HUES64 (cell line): ENCODE data around the gene IGSF21.

Source experiments
- H3K27ac ChIP-seq: 2 replicates; pipeline ENCODE4 v1.7.0; 2013; ENCODE audit warnings: low read depth, low read length, inconsistent platforms
- H3K27me3 ChIP-seq: 2 replicates; pipeline ENCODE4 v1.6.1; 2013; ENCODE audit warnings: mild to moderate bottlenecking, low read length; ENCODE audit not compliant: insufficient read depth
- H3K36me3 ChIP-seq: 2 replicates; pipeline ENCODE4 v1.6.1; 2013; ENCODE audit warnings: mild to moderate bottlenecking, low read length; ENCODE audit not compliant: insufficient read depth
- H3K4me1 ChIP-seq: 2 replicates; pipeline ENCODE4 v1.6.1; 2013; ENCODE audit warnings: mild to moderate bottlenecking, low read length, moderate library complexity; ENCODE audit not compliant: insufficient read depth
- H3K4me3 ChIP-seq: 2 replicates; pipeline ENCODE4 v1.5.1; 2013; ENCODE audit warnings: mild to moderate bottlenecking, low read length, moderate library complexity
- H3K9ac ChIP-seq: 2 replicates; pipeline ENCODE4 v1.6.1; 2013; ENCODE audit warnings: mild to moderate bottlenecking, low read depth, low read length
- H3K9me3 ChIP-seq: 2 replicates; pipeline ENCODE4 v1.6.1; 2013; ENCODE audit warnings: low read depth, low read length; ENCODE audit not compliant: insufficient read depth
- WGBS: fragments of 150-250, 120-280 bp; methylation state at CpG from one replicate; pipeline ENCODE4 v1.1.7; 2013; ENCODE audit warnings: missing lambda C conversion rate; 5-methylcytosine and 5-hydroxymethylcytosine counted together

IGSF21 gene

GRCh38 chr1:18305182-18305795 is 197.7 kb downstream of the IGSF21 start:
- no peaks in the 10 kb centered on the region for H3K9me3 ChIP-seq
- peaks cover 10% of the 10 kb centered on the region; the same call in 1 of the 2 replicates for H3K4me1 ChIP-seq
- no peak overlapping the region for H3K27ac ChIP-seq
- H3K27me3 ChIP-seq: no peaks in the 10 kb centered on the region
- H3K36me3 ChIP-seq: no peaks in the 10 kb centered on the region
- H3K9ac ChIP-seq: no peak overlapping the region
- 90% methylated on average over 3 of the region's 3 CpGs for WGBS
- no peak overlapping the region for H3K4me3 ChIP-seq

GRCh38 chr1:18307329-18307898 is 199.8 kb downstream of the IGSF21 start:
- H3K27me3 ChIP-seq: no peaks in the 10 kb centered on the region
- no peak overlapping the region for H3K9ac ChIP-seq
- no peaks in the 10 kb centered on the region for H3K9me3 ChIP-seq
- no peaks in the 10 kb centered on the region for H3K36me3 ChIP-seq
- WGBS: 91% methylated on average over 12 of the region's 13 CpGs
- no peak overlapping the region for H3K27ac ChIP-seq
- H3K4me3 ChIP-seq: no peak overlapping the region
- peaks cover 5% of the 10 kb centered on the region; the same call in 1 of the 2 replicates for H3K4me1 ChIP-seq

- Histone ChIP-seq H3K27ac (no peak overlapping the region), H3K36me3 (no peaks in the 10 kb centered on the region), H3K4me3 (no peak overlapping the region), H3K4me1 (no peaks in the 10 kb centered on the region), H3K9ac (no peak overlapping the region), H3K27me3 (no peaks in the 10 kb centered on the region), H3K9me3 (no peaks in the 10 kb centered on the region)
- 84% methylated on average over 10 of the region's 10 CpGs for WGBS
Observed at GRCh38 chr1:18309552-18310155, 202.1 kb downstream of the IGSF21 start.

GRCh38 chr1:18312961-18313360 is 205.4 kb downstream of the IGSF21 start:
- Histone ChIP-seq H3K27me3 (no peaks in the 10 kb centered on the region), H3K4me1 (no peaks in the 10 kb centered on the region), H3K9me3 (no peaks in the 10 kb centered on the region), H3K4me3 (no peak overlapping the region), H3K27ac (no peak overlapping the region), H3K9ac (no peak overlapping the region), H3K36me3 (no peaks in the 10 kb centered on the region)
- WGBS: 94% methylated on average over 10 of the region's 10 CpGs

GRCh38 chr1:18313523-18313922 is 205.9 kb downstream of the IGSF21 start:
- 94% methylated on average over 2 of the region's 2 CpGs for WGBS
- no peaks in the 10 kb centered on the region for H3K36me3 ChIP-seq
- no peaks in the 10 kb centered on the region for H3K4me1 ChIP-seq
- H3K9ac ChIP-seq: no peak overlapping the region
- H3K4me3 ChIP-seq: no peak overlapping the region
- H3K9me3 ChIP-seq: no peaks in the 10 kb centered on the region
- H3K27me3 ChIP-seq: no peaks in the 10 kb centered on the region
- H3K27ac ChIP-seq: no peak overlapping the region

- H3K9me3 ChIP-seq: no peaks in the 10 kb centered on the region
- 80% methylated on average over 7 of the region's 9 CpGs for WGBS
- H3K27me3 ChIP-seq: no peaks in the 10 kb centered on the region
- H3K27ac ChIP-seq: no peak overlapping the region
- no peaks in the 10 kb centered on the region for H3K4me1 ChIP-seq
- no peak overlapping the region for H3K9ac ChIP-seq
- H3K36me3 ChIP-seq: no peaks in the 10 kb centered on the region; the same call in 1 of the 2 replicates
- no peak overlapping the region for H3K4me3 ChIP-seq
Observed at GRCh38 chr1:18314399-18314798, 206.8 kb downstream of the IGSF21 start.

- no peaks in the 10 kb centered on the region for H3K27me3 ChIP-seq
- H3K27ac ChIP-seq: no peak overlapping the region
- no peak overlapping the region for H3K9ac ChIP-seq
- H3K4me3 ChIP-seq: no peak overlapping the region
- no peaks in the 10 kb centered on the region; the same call in 1 of the 2 replicates for H3K36me3 ChIP-seq
- no peaks in the 10 kb centered on the region for H3K4me1 ChIP-seq
- 93% methylated on average over 1 of the region's 1 CpG for WGBS
- H3K9me3 ChIP-seq: no peaks in the 10 kb centered on the region
Observed at GRCh38 chr1:18315449-18315848, 207.9 kb downstream of the IGSF21 start.

GRCh38 chr1:18316764-18317163 is 209.2 kb downstream of the IGSF21 start:
- H3K27ac ChIP-seq: no peak overlapping the region
- peaks cover 2% of the 10 kb centered on the region; the same call in 1 of the 2 replicates for H3K27me3 ChIP-seq
- no peak overlapping the region for H3K9ac ChIP-seq
- H3K4me1 ChIP-seq: no peaks in the 10 kb centered on the region
- no peak overlapping the region for H3K4me3 ChIP-seq
- 87% methylated on average over 2 of the region's 3 CpGs for WGBS
- H3K9me3 ChIP-seq: no peaks in the 10 kb centered on the region
- H3K36me3 ChIP-seq: no peaks in the 10 kb centered on the region; the same call in 1 of the 2 replicates

- Histone ChIP-seq H3K4me1 (no peaks in the 10 kb centered on the region), H3K36me3 (no peaks in the 10 kb centered on the region; the same call in 1 of the 2 replicates), H3K9ac (no peak overlapping the region), H3K27ac (no peak overlapping the region), H3K27me3 (peaks cover 15% of the 10 kb centered on the region), H3K9me3 (no peaks in the 10 kb centered on the region), H3K4me3 (no peak overlapping the region)
Observed at GRCh38 chr1:18319099-18319498, 211.5 kb downstream of the IGSF21 start.

GRCh38 chr1:18320051-18320450 is 212.5 kb downstream of the IGSF21 start:
- Histone ChIP-seq H3K27me3 (peaks cover 15% of the 10 kb centered on the region), H3K4me3 (no peak overlapping the region), H3K9me3 (no peaks in the 10 kb centered on the region), H3K4me1 (no peaks in the 10 kb centered on the region), H3K36me3 (no peaks in the 10 kb centered on the region; the same call in 1 of the 2 replicates), H3K27ac (no peak overlapping the region), H3K9ac (no peak overlapping the region)
- 87% methylated on average over 7 of the region's 7 CpGs for WGBS

GRCh38 chr1:18322368-18323032 is 214.9 kb downstream of the IGSF21 start:
- Histone ChIP-seq H3K9ac (no peak overlapping the region), H3K27me3 (peaks cover 15% of the 10 kb centered on the region), H3K27ac (no peak overlapping the region), H3K4me1 (peaks cover 4% of the 10 kb centered on the region; the same call in 1 of the 2 replicates), H3K4me3 (no peak overlapping the region), H3K9me3 (no peaks in the 10 kb centered on the region), H3K36me3 (no peaks in the 10 kb centered on the region; the same call in 1 of the 2 replicates)
- 80% methylated on average over 20 of the region's 20 CpGs for WGBS
